CD4-positive, alpha-beta T cell (primary cell): ENCODE data around the gene ELP1. TPM values are rescaled to one million over a fixed set of nuclear protein-coding genes. Genes with fewer than 3 reads are reported as not detected.

Experiments used
- ATAC-seq: fragments of 200-7000 bp; cut with Tn5 transposase; one replicate; pipeline ENCODE4 v1.10.0; 2022; ENCODE audit warnings: mild to moderate bottlenecking; ENCODE audit not compliant: poor library complexity
- CTCF ChIA-PET: fragments of 350-600 bp; sonication (Branson Sonifier 250); formaldehyde crosslinking; loops from one replicate; lab custom pipeline; 2021; ENCODE audit warnings: antibody characterized with exemption, inconsistent platforms; lab: Charles Lee
- POLR2A ChIA-PET: fragments of 350-600 bp; sonication (Branson Sonifier 250); formaldehyde crosslinking; loops from one replicate; lab custom pipeline; 2021; ENCODE audit warnings: antibody characterized with exemption, inconsistent platforms; lab: Charles Lee
- DNase-seq, 14 experiments: peaks; one replicate each; pipeline ENCODE4 v3.0.0-alpha.2; 2013 to 2020; ENCODE audit warnings: mixed read lengths in 2 of 14
- H3K27ac ChIP-seq, 2 donors: one replicate each; pipeline versions ENCODE4 v1.5.1 to v1.7.0; 2013; ENCODE audit warnings: low read length in 2 of 2, low read depth in 1 of 2, mild to moderate bottlenecking in 1 of 2
- H3K27me3 ChIP-seq, 2 experiments: 1 replicate in 1 of 2; 2 replicates in 1 of 2; pipeline versions ENCODE4 v1.6.1 to v1.7.0; 2013; ENCODE audit warnings: low read length in 2 of 2, control low read depth in 1 of 2, mild to moderate bottlenecking in 1 of 2, moderate library complexity in 1 of 2; ENCODE audit not compliant: insufficient read depth in 2 of 2, control insufficient read depth in 1 of 2
- H3K36me3 ChIP-seq: one replicate; pipeline ENCODE4 v1.6.1; 2013; ENCODE audit warnings: low read length, control low read depth; ENCODE audit not compliant: insufficient read depth
- H3K4me1 ChIP-seq: one replicate; pipeline ENCODE4 v1.6.1; 2013; ENCODE audit warnings: low read length, control low read depth; ENCODE audit not compliant: insufficient read depth
- H3K4me3 ChIP-seq: one replicate; pipeline ENCODE4 v1.5.1; 2013; ENCODE audit warnings: mild to moderate bottlenecking, low read length, moderate library complexity
- H3K9me3 ChIP-seq, 2 experiments: 1 replicate in 1 of 2; 2 replicates in 1 of 2; pipeline versions ENCODE4 v1.6.1 to v1.7.0; 2013; ENCODE audit warnings: low read length in 2 of 2, mild to moderate bottlenecking in 2 of 2, control low read depth in 1 of 2, moderate library complexity in 1 of 2; ENCODE audit not compliant: control insufficient read depth in 1 of 2, insufficient read depth in 1 of 2
- H3K27ac Mint-ChIP-seq: one replicate; pipeline ENCODE4 v1.8.0; 2020; ENCODE audit warnings: mixed read lengths
- H3K27me3 Mint-ChIP-seq: one replicate; pipeline ENCODE4 v1.8.0; 2021; ENCODE audit warnings: mixed read lengths
- H3K36me3 Mint-ChIP-seq: one replicate; pipeline ENCODE4 v1.8.0; 2021; ENCODE audit warnings: low read depth, mixed read lengths
- H3K4me1 Mint-ChIP-seq: one replicate; pipeline ENCODE4 v1.8.0; 2021; ENCODE audit warnings: low read depth, mixed read lengths
- H3K4me3 Mint-ChIP-seq: one replicate; pipeline ENCODE4 v1.8.0; 2020; ENCODE audit warnings: mild to moderate bottlenecking, mixed read lengths
- H3K9me3 Mint-ChIP-seq: one replicate; pipeline ENCODE4 v1.8.0; 2020; ENCODE audit warnings: mixed read lengths
- CTCF ChIP-seq: fragments of 200-600 bp; IDR thresholded peaks from one replicate; pipeline ENCODE4 v1.8.0; 2022; ENCODE audit warnings: antibody characterized with exemption, mild to moderate bottlenecking
- intact Hi-C, 2 experiments: fragments of 100-400 bp; cut with DNase I in 1 of 2; cut with micrococcal nuclease in 1 of 2; formaldehyde crosslinking; loops; one replicate each; pipeline versions ENCODE4 v1.15.1 to v1.9.0; 2023 to 2025; cut with DNase I, micrococcal nuclease
- total RNA-seq, 174 experiments: library from RNA in 2 of 174; stranded (reverse) in 2 of 174; gene quantifications; one replicate each; pipeline ENCODE4 v1.2.3 and lab custom pipeline; 2021 to 2026

The ELP1 gene
- total RNA-seq, 2 experiments from 2014 or later: 19.2 to 20.8 TPM

- ChIA-PET CTCF (interaction anchor here (0.9 kb wide), 1 partner anchor 11 kb away, joined by 3 read pairs; no protein-coding TSS in a partner anchor), POLR2A (no interaction called here)
- TF ChIP-seq CTCF: no peak
- Mint-ChIP-seq H3K4me3 (no peak overlapping the region), H3K27ac (no peak overlapping the region), H3K9me3 (no peaks in the 10 kb centered on the region), H3K36me3 (no peaks in the 10 kb centered on the region), H3K4me1 (no peaks in the 10 kb centered on the region), H3K27me3 (no peaks in the 10 kb centered on the region)
- Histone ChIP-seq H3K36me3 (no peaks in the 10 kb centered on the region), H3K4me3 (no peak overlapping the region), H3K9me3 (no peaks in the 10 kb centered on the region), H3K27ac (no peak overlapping the region), H3K27me3 (no peaks in the 10 kb centered on the region), H3K4me1 (no peaks in the 10 kb centered on the region)
- intact Hi-C loops: no loop called here
- ATAC-seq (no peak), DNase-seq (no peak)
These were observed 22.7 kb upstream of the ELP1 start for GRCh38 chr9:108956631-108957026.

- no peak for TF ChIP-seq CTCF
- POLR2A ChIA-PET: no interaction called here
These were observed 22.2 kb upstream of the ELP1 start for GRCh38 chr9:108956022-108956630.

GRCh38 chr9:108953983-108954574, 20.2 kb upstream of the ELP1 start:
- no peaks in the 10 kb centered on the region for H3K27me3 ChIP-seq
- POLR2A ChIA-PET: interaction anchor here (1.0 kb wide), 1 partner anchor 20 kb away, joined by 4 read pairs; the partner anchor contains the start of genes ABITRAM and ELP1
- no peak overlapping the region for H3K4me3 ChIP-seq
- ATAC-seq: no peak
- Mint-ChIP-seq H3K27me3 (no peaks in the 10 kb centered on the region), H3K4me3 (no peak overlapping the region), H3K27ac (no peak overlapping the region), H3K36me3 (no peaks in the 10 kb centered on the region), H3K4me1 (no peaks in the 10 kb centered on the region), H3K9me3 (no peaks in the 10 kb centered on the region)
- peak; percentile 72 for TF ChIP-seq CTCF
- intact Hi-C loops: loop anchor here (1.0 to 5.0 kb wide), 3 partner anchors 20 to 62 kb away; partner anchors contain the start of genes ABITRAM (in 1 of the 2) and ELP1 (in 1 of the 2)
- no peaks in the 10 kb centered on the region for H3K36me3 ChIP-seq
- H3K9me3 ChIP-seq: no peaks in the 10 kb centered on the region
- H3K4me1 ChIP-seq: no peaks in the 10 kb centered on the region
- DNase-seq: peak in 3 of 14 experiments; percentile 49 to 65 (median 62)
- CTCF ChIA-PET: interaction anchor here (0.5 to 1.2 kb wide), 4 partner anchors 10 to 50 kb away, joined by 3 to 6 read pairs (median 4); no protein-coding TSS in a partner anchor
- no peak overlapping the region for H3K27ac ChIP-seq

More at GRCh38 chr9:108956022-108956630, 22.2 kb upstream of the ELP1 start:
- ATAC-seq (no peak), DNase-seq (no peak)
- intact Hi-C loops: no loop called here
- no peaks in the 10 kb centered on the region for H3K36me3 Mint-ChIP-seq
- no peak overlapping the region for H3K27ac Mint-ChIP-seq
- no peak overlapping the region for H3K4me3 ChIP-seq
- no peaks in the 10 kb centered on the region for H3K4me1 ChIP-seq
- CTCF ChIA-PET: interaction anchor here (0.9 kb wide), 1 partner anchor 11 kb away, joined by 3 read pairs; no protein-coding TSS in a partner anchor
- no peaks in the 10 kb centered on the region for H3K27me3 Mint-ChIP-seq
- H3K27ac ChIP-seq: no peak overlapping the region
- no peaks in the 10 kb centered on the region for H3K9me3 ChIP-seq
- H3K27me3 ChIP-seq: no peaks in the 10 kb centered on the region
- no peak overlapping the region for H3K4me3 Mint-ChIP-seq
- H3K9me3 Mint-ChIP-seq: no peaks in the 10 kb centered on the region
- H3K4me1 Mint-ChIP-seq: no peaks in the 10 kb centered on the region
- H3K36me3 ChIP-seq: no peaks in the 10 kb centered on the region
